HG03108 (cell line): Measurements from ENCODE around the gene PNPO.
A peak's percentile ranks its signal among the peaks of the same experiment; 100 is the strongest.
"Not testable (repeated sequence)": the region's sequence is repeated elsewhere in the genome, so short reads cannot be mapped to it uniquely, and the experiment has no call there.

Source experiments
- ATAC-seq: cut with Tn5 transposase; IDR thresholded peaks from one replicate; pipeline ENCODE4 v1.9.1; 2021; ENCODE audit warnings: moderate library complexity; ENCODE audit not compliant: unreplicated experiment

PNPO gene

GRCh38 chr17:47970725-47971499 is 29.5 kb downstream of the PNPO start, which contains the start of gene CDK5RAP3:
CDK5RAP3 (plus strand) TSS chr17:47971113; CDS start chr17:47971147, 34 bp downstream.
- peak; percentile 95 for ATAC-seq

DNA sequence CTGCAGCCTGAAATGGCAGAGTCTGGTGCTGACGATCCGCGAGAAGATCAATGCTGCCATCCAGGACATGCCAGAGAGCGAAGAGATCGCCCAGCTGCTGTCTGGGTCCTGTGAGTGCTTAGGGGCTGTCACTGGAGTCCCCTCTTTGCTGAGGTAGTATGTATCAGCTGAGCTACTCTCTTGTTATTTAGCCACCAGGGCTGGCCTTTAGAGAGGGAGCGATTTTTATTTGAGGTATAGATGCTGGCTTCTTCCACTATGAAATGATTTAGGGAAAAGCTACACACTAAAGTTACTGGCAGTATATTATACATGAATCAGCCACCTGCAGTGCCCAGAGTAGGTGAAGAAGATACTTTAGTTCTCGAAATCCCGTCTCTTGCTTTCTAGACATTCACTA is 32.2 kb downstream of the PNPO start:
- no peak for ATAC-seq

DNA sequence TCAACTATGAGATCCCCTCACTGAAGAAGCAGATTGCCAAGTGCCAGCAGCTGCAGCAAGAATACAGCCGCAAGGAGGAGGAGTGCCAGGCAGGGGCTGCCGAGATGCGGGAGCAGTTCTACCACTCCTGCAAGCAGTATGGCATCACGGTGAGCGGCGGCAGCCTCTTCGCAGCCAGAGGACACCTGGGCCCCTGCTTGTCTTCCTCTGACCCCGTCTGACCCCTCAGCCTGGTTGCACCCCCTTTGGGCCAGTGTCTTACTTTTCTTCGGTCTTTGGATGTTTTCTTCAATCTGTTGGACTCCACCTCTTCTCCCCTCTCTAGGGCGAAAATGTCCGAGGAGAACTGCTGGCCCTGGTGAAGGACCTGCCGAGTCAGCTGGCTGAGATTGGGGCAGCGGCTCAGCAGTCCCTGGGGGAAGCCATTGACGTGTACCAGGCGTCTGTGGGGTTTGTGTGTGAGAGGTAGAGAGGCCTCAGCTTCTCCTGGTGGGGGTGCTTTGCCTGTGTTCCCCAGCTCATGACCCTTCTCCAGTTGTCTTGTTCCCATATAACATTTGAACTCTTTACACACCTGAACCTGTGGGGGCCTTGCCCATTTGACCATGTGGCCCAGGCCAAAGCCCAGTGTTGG is 33.9 kb downstream of the PNPO start:
- no peak for ATAC-seq

GRCh38 chr17:47975823-47976205 is 34.4 kb downstream of the PNPO start:
- ATAC-seq = no peak

GRCh38 chr17:47978324-47978723 is 37.0 kb downstream of the PNPO start:
- no peak for ATAC-seq

- no peak for ATAC-seq
These were observed 39.2 kb downstream of the PNPO start for GRCh38 chr17:47980541-47980940.

DNA sequence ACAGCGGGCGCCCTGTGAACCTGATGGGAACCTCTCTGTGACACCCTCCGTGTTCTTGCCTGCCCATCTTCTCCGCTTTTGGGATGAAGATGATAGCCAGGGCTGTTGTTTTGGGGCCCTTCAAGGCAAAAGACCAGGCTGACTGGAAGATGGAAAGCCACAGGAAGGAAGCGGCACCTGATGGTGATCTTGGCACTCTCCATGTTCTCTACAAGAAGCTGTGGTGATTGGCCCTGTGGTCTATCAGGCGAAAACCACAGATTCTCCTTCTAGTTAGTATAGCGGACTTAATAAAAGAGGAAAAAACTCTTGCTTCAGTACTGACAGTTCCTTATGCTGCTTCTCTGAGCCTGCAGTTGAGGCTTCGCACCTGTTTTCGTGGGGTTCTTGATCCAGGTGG is 40.1 kb downstream of the PNPO start:
- no peak for ATAC-seq

GRCh38 chr17:47982091-47982617 is 40.8 kb downstream of the PNPO start:
- no peak for ATAC-seq

GRCh38 chr17:47982645-47983390 is 41.4 kb downstream of the PNPO start:
- ATAC-seq = no peak

GRCh38 chr17:47983492-47984223 is 42.3 kb downstream of the PNPO start:
- ATAC-seq = no peak

- ATAC-seq = no peak
These were observed 45.1 kb downstream of the PNPO start for GRCh38 chr17:47986520-47986919.

GRCh38 chr17:47987240-47987835 is 46.0 kb downstream of the PNPO start:
- no peak for ATAC-seq

GRCh38 chr17:47988445-47988844 is 47.1 kb downstream of the PNPO start:
- not testable (repeated sequence) for ATAC-seq

DNA sequence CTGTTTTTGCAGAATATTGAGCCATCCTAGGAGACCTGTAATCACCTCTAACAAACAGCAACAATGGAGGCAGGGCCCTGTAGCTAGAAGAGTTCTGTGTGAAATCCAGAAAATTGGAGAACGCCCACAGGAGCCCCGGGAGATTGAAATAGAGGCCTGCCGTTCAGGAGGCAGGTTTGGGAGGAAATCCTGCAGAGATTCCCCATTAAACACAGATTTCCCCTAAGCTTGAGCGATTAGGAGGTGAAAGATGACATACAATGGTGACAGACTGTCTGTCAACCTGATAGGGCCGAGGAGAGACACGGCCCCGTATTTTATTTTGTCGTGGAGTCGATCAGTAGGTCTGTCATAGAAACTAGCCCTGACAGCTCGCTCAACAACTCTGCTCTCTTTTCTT is 47.8 kb downstream of the PNPO start:
- no peak for ATAC-seq

- no peak for ATAC-seq
These were observed 48.3 kb downstream of the PNPO start for GRCh38 chr17:47989700-47990099.

GRCh38 chr17:47990962-47991731 is 49.8 kb downstream of the PNPO start:
- ATAC-seq = no peak

GRCh38 chr17:47992216-47992615 is 50.8 kb downstream of the PNPO start:
- ATAC-seq = no peak

DNA sequence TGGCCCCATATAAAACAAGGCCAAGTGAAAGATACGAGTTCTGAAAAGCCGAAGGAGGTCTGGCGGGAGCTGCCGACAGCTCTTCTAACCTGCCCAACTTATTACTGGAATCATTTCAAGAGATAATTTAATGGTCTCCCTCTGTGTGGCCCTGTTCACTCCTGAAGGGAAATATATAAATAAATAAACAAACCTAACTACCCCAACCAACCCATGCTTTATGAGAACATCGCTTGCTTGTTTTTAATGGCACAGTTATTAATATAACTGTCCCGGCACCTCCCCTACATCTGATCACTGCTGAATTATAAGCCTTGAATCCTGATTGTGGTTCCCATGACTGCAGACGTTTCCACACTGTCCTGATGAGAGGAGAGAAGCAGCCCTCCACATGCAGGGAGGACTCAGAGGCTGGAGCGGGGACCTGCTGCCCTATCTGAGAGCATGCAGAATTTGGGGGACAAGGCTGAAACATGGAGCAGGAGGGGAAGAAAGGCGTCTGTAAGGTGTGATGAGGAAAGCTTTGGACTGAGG is 51.7 kb downstream of the PNPO start:
- ATAC-seq = no peak

GRCh38 chr17:47993964-47994363 is 52.6 kb downstream of the PNPO start:
- no peak for ATAC-seq
